Measurements from ENCODE around the gene FBXW7.

Gene FBXW7

DNA sequence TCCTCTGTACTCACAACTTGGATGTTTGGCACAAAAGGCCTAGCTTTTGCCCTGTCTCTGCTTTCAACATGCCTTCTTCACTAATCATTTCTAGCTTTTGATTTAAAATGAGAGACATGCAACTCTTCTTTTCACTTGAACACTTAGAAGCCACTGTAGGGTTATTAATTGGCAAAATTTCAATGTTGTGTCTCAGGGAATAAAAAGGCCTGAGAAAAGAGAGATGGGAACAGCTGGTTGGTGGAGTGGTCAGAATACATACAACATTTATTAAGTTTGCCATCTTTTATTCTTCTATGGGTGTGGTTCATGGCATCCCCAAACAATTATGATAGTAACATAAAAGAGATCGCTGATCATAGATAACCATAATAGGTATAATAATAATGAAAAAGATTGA is 114.3 kb downstream of the FBXW7 start:
- no peak for DNase-seq

DNA sequence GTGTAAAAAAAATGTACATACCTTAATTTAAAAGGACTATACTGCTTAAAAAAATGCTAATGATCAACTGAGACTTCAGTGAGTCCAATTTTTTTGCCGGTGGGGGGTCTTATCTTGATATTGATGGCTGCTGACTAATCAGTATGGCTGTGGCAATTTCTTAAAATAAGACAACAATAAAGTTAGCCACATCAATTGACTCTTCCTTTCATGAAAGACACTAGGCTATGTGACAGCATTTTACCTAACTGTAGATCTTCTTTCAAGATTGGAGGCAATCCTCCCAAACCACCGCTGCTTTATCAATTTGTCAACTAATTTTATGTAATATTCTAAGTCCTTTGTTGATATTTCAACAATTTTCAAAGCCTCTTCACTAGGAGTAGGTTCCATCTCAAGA is 116.1 kb downstream of the FBXW7 start:
- no peak for DNase-seq

DNA sequence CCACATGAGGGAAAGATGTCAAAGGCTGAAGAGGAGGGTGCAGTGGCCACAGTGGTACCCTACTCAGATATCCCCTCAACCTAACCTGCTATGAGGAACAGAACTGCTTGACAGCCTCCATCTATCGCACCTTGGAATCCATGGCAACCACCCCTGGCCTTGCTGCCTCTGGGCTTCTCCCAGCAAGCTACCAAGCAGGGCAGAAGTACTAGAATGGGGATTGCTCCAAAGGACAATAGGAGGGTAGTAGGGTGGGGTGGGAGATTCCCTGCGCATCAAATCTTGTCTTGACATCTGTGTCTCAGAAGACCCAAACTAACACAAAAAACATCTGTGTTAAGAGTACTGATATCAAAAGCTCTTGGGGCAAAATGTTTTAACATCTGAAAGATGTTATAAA is 118.2 kb downstream of the FBXW7 start:
- no peak for DNase-seq

DNA sequence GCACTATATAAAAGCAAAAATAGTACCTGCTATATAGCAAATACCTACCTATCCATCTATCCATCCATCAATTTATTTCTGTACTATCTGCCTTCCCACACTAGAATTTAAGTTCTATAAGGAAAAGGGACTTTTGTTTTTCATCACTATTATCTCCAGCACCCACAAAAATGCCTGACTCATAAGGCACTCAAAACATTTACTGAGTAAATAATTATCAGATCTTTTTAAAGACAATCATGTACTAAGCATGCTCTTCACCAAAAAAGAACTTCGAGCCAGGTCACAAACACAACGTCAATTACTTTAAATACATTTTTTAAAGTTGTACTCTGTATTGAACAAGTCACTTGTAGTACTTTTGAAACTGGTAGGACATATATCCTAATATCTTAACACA is 119.9 kb downstream of the FBXW7 start:
- DNase-seq = no peak

DNA sequence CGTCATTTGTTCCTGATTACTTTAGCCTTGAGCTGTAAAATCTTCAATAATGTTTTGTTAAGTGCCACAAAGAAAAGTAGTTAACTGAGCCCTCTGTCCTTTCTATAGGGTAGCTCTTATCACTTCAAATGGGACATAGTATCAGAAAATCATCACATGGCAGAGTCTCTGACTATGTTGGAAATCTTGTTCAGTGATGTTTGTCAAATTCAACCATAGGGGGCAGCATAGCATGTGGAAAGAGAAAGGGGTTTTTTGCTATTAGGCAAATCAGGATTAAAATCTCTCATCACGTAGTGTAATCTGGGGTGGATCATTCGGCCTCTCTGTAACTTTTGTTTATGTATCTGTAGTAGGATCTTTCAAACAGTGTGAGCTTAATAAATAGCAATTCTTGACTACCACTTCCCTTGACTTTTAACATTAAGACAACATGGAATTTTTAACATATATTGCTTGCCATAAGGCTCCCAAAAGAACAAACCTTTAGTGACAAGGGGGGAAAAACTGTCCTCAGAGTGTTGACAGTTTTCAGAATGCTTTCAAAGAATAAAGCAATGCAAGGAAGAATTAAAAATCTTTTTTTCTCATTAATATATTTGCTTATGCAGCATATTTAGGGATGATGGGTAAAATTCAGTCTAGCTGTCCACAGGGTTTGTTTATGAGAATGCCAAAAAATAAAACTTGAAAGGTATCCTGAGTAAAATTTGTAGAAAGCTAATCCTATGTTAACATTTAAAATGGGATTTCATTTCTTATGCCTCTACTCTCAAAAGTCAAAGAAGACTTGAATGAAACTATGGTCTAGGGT is 127.2 kb downstream of the FBXW7 start:
- no peak for DNase-seq

DNA sequence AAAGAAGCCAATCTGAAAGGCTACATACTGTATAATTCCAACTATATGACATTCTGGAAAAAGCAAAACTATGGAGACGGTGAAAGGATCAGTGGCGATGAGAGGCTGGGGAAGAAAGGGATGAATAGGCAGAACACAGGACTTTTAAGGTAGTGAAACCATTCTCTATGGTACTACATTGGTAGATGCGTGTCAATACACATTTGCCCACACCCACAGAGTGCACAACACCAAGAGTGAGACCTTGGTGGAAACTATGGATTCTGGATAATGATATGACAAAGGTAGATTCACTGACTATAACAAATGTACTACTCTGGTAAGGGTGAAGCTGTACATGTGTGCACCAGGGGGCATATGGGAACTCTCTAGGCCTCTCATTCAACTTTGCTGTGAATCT is 134.5 kb downstream of the FBXW7 start:
- no peak for DNase-seq

DNA sequence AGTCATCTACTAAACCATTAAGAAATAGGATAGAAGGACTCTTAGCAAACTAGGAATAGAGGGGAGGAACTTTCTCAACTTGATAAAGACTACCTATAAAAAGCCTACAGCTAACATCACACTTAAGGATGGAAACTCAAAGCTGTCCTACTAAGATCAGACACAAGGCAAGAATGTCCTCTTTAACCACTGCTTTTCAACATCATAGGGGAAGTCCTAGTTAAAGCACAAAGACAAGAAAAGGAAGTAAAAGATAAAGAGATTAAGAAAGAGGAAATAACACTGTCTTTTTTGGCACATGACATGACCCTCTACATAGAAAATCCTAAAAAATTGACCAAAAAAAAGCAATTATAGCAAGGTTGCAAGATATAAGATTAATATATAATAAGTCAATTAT is 136.6 kb downstream of the FBXW7 start:
- DNase-seq = no peak

DNA sequence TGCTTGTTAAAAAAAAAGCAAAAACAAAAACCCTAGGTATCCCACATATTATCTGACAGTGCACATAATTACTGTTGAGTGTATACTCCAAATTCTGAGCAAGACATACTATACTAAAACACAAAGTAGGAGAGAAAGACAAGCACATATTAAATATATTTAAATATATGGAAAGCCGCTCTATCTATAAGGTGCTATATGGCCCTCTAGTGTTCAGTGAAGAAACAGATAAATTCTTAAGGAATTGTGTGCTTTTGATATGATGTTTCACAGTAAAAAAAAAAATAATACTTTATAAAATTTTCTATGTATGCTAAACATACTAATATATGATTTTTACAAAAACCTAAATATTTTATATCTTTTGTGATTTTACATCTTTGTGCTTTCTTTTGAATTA is 137.8 kb downstream of the FBXW7 start:
- DNase-seq = no peak

DNA sequence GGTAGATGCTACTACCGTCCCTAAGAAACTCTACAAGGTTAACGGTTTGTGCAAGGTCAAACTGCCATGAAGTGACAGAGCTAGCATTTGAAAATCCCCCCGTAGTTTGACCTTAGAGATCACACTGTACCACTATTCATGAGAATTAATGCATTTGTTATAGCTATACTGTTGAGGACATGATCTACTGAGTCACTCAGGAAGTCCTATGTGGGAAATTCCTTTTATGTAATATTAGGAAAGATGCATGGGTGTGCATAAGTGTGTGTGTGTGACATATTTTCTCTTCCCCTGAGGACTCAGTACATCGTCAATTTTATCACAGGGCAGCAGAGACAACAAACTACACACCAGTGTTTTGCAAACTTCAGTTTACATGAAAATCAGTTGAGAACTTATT is 141.1 kb downstream of the FBXW7 start:
- no peak for DNase-seq

DNA sequence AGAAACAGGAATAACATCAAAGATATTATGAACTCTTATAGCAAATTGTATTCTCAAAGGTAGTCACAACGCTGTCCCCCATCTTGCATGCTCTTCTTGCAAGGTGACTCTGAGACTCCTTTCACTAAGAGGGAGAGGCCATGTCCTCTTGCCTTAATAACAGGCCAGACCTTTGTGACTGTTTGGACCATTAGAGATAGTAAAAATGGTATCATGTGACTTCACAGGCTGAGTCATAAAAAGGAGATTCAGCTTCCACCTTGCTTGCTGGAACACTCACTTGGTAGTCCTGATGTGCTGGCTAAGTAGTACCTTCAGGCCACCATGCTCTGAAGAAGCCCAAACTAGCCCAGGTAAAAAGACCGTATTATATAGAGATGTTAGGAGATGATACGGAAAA is 143.8 kb downstream of the FBXW7 start:
- DNase-seq = no peak

DNA sequence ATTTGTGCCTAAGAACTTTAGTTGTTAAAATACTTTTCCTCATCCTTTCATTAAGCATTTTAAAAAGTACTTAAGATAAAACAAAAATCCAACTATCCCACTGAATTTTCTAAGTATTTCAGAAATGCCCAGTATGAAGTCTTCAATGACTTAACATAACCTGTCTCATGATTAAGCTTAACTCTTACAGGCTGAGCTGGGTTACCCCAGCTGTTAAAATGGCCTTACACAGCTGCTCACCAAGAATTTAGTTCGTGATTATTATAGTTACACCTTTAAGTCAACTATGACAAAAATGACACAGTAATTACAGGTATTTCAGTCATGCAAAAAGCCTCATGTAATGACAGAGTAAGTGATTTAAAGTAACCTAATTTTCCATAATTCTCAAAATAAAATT is 145.7 kb downstream of the FBXW7 start:
- no peak for DNase-seq

DNA sequence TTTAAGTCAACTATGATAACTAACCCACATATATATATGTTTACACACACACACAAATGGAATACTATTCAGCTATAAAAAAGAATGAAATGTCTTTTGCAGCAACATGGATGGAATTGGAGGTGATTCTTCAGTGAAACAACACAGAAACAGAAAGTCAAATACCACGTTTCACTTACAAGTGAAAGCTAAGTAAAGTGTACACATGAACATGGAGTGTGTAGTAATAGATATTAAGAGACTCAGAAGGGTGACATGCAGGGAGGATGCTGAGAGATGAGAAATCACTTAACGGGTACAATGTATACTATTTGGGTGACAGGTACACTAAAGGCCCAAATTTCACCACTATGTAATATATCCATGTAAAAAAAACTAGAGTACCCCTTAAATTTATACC is 146.5 kb downstream of the FBXW7 start:
- no peak for DNase-seq

DNA sequence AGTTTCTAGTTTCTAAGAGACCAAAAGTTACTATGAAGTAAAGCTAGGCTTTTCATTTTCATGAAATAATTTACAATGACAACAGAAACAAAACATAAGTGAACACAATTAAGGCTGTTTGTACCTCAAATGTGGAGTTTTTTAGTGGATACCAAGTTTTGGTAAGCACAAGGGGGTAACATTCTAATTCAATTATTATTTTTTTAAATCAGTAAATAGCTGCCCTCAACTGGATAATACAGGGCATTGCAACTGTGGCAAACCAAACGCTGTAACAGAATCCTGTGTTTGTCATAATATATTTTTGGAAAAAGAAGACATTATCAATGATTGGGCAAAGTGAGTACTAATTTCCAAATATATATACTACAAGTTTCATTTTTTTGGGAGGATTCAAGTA is 150.3 kb downstream of the FBXW7 start:
- no peak for DNase-seq

DNA sequence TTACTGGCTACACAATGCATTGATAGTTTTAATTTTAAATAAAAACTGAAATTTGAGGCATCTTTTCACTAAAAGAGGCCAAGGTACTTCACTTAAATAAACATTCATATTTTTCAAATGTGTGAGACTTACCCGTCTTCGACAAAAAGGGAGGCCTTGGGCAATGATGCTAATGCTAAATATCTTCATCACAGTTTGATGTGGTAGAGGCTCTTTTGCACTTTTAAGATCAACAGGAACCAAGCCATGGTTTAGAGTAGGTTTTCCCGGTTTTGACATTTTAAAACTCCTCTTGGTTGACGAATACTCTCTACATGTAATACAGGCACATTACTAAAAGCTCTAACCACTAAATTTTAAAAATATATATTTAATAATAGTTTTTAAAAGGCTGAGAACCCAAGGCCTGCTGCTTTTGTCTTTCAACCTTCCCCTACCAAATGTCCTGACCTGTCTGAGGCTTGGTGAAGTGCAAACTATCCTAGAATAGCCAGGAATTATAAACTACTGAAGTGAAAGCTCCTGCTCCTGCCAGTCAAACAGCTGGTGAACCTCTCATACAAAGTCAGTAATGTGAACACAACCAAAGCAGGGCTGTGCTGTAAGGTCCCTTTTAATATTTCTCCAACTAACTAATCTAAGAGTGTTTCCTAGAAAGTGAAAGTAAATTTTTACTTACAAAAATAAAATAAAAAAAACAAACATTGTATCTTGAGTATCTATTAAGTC is 153.7 kb downstream of the FBXW7 start:
- DNase-seq = no peak

DNA sequence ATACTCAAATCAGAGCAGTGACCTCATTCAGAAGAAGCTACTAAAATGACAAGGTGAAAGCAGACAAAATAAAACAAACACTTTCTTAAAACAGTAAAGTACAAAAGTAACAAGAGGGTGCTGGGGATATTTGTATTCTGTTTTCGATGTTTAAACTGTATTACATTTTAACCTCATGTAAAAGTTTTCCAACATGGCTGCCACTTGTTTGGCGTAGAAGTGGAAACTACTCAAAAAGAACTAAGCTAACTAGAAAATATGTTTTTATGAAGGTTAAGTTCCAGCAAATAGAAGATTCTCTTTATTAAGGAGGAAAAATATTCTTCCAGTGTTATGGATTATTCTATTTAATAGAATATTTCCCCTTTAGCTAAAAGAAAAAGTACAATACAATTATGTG is 155.0 kb downstream of the FBXW7 start:
- DNase-seq = no peak

DNA sequence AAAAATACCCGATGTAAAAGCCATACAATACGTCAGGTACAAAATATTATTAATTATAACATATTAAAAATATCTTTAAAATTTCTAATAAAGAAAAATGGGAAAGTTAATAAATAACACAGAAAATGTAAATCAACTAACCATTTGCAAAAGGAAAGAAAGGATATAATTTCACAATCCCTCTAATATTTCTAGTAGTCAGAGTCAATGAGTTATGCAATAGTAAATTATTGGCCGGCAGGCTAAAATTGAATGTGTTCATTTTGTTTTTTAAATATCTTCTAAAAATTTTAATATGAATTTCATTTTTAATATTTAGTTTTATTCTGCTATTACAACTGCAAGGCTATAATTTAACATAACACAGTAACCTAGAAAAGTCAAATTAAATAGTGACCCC is 155.7 kb downstream of the FBXW7 start:
- DNase-seq = no peak

DNA sequence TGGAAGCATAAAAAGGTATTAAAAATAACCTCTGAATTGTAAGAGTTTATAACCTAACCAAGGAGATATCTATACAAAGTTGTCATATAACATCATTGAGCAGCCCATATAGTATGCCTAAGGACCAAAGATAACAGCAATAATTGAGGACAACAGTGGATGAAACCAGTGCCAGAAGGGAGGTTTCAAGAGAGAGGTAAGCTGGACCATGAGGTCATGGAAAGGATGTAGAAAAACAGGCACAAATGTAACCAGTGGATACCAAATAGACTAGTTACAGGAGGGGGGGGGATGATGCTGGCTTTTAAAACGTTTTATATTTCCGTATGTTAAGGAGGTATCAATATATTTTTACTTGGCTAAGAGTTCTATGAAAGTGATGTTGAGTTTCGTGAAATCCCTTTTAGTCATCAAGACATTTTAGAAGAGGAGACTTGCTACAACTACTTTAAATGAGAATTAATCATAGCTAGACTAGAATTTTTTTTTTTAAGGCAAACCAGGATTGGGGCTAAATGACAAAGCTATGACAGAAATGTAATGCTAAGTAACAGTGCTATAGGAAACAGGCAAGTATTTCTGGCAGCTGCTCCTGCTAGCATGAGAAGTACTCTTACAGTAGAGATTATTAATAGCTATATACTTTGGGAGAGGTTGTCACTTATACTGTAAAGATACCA is 161.1 kb downstream of the FBXW7 start:
- no peak for DNase-seq

DNA sequence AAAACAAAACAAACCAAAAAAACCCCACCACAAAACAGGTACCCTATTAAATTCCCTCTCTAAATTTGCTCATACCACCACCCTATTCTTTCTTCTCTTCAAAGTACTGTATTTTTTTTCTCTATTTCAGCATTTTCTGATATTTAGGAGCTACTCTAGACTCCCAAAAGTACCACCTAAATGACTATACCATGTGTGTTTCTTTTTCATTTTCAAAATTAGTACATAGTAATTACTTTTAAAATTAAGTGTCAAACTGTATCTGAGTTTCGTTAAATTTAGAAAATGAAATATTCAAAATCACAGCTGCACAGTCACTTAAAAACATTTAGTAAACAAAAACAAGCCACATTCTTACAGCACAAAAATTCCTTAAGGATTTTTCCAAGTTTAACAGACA is 161.7 kb downstream of the FBXW7 start:
- DNase-seq = no peak

DNA sequence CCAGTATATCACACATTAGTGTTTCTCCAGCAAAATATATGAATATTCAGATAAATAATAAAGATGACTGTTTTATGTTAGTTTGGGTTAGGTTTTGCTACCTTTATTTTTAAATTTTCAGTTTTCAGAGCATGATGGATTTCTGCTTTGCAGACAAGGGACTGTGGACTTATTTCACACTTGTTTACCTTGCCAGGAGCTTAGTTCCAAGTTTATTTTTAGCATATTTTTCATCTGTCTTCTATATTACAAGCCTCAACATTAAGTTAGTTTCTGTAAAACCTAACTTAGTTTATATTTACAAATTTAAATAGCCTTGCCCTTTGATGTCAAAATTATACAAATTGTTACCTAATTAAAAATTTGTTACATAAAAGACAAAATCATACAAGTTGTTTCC is 163.4 kb downstream of the FBXW7 start:
- DNase-seq = no peak

DNA sequence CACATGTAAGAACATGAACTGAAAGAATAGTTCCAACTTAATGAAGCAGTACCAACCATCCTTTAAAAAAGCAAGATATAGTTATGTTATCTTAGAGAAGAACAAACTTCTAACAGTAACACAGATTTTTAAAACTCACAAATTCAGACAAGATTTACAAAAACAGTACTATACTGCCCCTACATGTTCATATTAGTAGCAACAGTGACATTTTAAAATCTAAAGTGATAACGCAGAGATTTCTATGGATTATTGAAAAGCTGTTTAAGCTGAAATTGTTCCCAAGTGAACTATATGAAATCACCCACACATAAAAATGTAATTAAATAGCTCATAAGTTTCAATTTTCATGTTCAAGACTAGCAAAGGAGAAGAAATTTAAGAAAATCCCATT is 166.0 kb downstream of the FBXW7 start:
- no peak for DNase-seq

DNA sequence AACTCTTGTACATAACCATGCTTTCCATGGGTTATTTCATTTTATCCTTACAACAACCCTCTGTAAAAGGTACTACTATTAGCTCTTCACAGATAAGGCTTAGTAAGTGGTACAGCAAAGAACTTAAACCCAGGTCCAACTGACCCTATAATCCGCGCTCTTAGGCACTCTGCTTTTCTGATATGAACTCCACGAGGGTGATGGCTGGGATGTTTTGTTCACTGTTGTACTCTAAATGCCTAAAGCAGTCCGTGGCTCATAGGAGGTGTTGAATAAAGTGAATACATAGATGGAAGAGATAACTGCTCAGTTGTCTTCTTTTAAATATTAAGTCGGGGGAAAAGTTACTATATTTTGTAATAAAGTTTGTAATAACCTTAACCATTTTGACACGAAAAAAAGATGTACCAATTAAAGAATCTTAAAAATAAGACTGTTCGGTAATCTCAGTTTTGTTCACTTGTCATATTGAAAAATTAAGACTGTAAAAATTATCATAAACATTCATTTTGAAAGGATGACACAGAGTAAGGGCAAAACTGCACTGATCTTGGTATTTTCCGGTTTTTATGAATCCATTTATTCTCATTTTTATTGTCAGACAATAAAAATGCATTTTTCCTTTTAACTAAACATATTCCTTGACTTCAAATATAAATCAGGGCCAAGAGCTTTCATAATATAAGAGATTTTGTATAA is 166.5 kb downstream of the FBXW7 start:
- no peak for DNase-seq

DNA sequence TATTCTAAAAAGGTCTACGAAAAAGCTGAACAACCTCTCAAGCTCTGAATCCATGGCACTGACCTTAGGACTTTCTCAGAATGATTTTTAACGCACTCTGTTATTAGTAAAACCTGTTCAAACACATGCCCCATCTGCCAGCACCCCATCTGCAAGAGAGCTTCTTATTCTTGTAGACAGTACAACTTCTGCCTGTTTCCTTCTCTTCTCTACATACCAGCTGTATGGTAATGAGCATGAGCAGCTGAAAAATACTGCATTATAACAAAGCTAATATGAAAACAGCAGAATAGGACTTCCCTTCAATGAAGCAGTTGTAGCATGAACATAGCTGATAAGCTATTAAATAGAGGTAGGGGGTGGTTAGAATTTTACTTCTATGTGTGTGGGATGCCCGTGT is 167.9 kb downstream of the FBXW7 start:
- DNase-seq = peak; percentile 71

DNA sequence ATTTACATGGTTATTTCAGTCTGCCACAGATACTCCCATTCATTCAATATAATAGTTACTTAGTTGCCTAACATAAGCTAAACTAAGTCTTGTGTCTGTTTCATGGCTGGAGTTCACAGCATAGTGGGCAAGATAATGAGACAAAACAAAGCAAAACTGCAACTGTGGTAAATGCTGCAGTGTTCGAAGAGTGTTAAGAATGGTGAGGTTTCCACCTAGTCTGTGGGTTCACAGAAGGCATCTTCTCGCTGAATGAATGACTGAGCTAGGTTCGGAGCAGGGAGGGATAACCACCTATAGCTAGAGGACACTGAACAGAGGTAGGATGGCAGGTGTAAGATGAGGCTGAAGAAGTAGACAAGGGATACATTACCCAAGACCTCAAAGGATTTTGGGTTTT is 171.0 kb downstream of the FBXW7 start:
- no peak for DNase-seq

DNA sequence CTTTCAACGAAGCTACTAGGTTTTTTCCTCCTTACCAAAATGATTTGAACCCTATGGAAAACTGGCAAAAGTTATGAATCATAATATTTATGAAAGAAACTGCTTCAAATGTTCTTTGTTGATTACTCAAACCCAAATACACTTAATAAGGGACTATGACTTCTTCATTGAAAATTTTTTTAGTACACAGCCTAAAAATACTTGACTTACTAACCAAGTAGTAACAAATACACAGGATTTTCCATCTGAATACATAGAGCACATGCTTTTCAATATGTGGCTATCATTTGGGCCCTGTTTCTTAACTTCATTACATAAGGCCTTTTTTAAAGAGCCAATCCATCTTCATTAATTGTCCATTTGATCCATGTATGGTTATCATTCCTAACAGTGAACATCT is 171.5 kb downstream of the FBXW7 start:
- no peak for DNase-seq
